ENCODE data around the gene FRMD3.
"Not testable (repeated sequence)": the region's sequence is repeated elsewhere in the genome, so short reads cannot be mapped to it uniquely, and the experiment has no call there.

The FRMD3 gene

GRCh38 chr9:83384214-83384613, 154.0 kb downstream of the FRMD3 start:
- peak; percentile 80 for DNase-seq

GRCh38 chr9:83383034-83383433, 155.2 kb downstream of the FRMD3 start:
- DNase-seq = no peak

- DNase-seq = no peak
These were observed 155.8 kb downstream of the FRMD3 start for GRCh38 chr9:83382421-83382820.

GRCh38 chr9:83379045-83379444, 159.2 kb downstream of the FRMD3 start:
- no peak for DNase-seq

GRCh38 chr9:83372957-83373356, 165.2 kb downstream of the FRMD3 start:
- no peak for DNase-seq

GRCh38 chr9:83367326-83367725, 170.9 kb downstream of the FRMD3 start:
- DNase-seq = no peak

GRCh38 chr9:83362341-83362995, 175.7 kb downstream of the FRMD3 start:
- no peak for DNase-seq

- no peak for DNase-seq
These were observed 179.2 kb downstream of the FRMD3 start for GRCh38 chr9:83359039-83359438.

- not testable (repeated sequence) for DNase-seq
These were observed 179.7 kb downstream of the FRMD3 start for GRCh38 chr9:83358493-83358892.

GRCh38 chr9:83355729-83356151, 182.5 kb downstream of the FRMD3 start:
- no peak for DNase-seq

- DNase-seq = no peak
These were observed 183.2 kb downstream of the FRMD3 start for GRCh38 chr9:83355024-83355444.

GRCh38 chr9:83349031-83349430, 189.2 kb downstream of the FRMD3 start:
- DNase-seq = no peak

GRCh38 chr9:83346655-83347420, 191.4 kb downstream of the FRMD3 start:
- no peak for DNase-seq

- no peak for DNase-seq
These were observed 194.7 kb downstream of the FRMD3 start for GRCh38 chr9:83343366-83343999.

GRCh38 chr9:83342731-83343130, 195.5 kb downstream of the FRMD3 start:
- DNase-seq = no peak

- DNase-seq = no peak
These were observed 196.2 kb downstream of the FRMD3 start for GRCh38 chr9:83342006-83342405.

- no peak for DNase-seq
These were observed 197.8 kb downstream of the FRMD3 start for GRCh38 chr9:83340451-83340850.

- no peak for DNase-seq
These were observed 198.8 kb downstream of the FRMD3 start for GRCh38 chr9:83339435-83339834.

GRCh38 chr9:83336706-83337105, 201.5 kb downstream of the FRMD3 start:
- DNase-seq = no peak

GRCh38 chr9:83334320-83334719, 203.9 kb downstream of the FRMD3 start:
- peak; percentile 65 for DNase-seq

- DNase-seq = no peak
These were observed 207.7 kb downstream of the FRMD3 start for GRCh38 chr9:83330207-83331196.

- DNase-seq = no peak
These were observed 210.2 kb downstream of the FRMD3 start for GRCh38 chr9:83327750-83328622.
